SK-N-SH (cell line): ENCODE data around the gene VDR.

Source experiments
- CTCF ChIP-seq: fragments of 200-600 bp; sonication (generic); IDR thresholded peaks from 2 replicates; pipeline ENCODE4 v1.6.1; 2017; ENCODE audit warnings: antibody characterized with exemption, mild to moderate bottlenecking, moderate library complexity
- ELF1 ChIP-seq: IDR thresholded peaks from 2 replicates; pipeline ENCODE4 v1.4.0; 2012
- GABPA ChIP-seq: IDR thresholded peaks from 2 replicates; pipeline ENCODE4 v1.4.0; 2012; ENCODE audit warnings: low read depth, mild to moderate bottlenecking
- IRF3 ChIP-seq: fragments of 150-350 bp; IDR thresholded peaks from 2 replicates; pipeline ENCODE4 v1.6.1; 2016; ENCODE audit warnings: mild to moderate bottlenecking, low read depth, low read length
- SMC3 ChIP-seq: IDR thresholded peaks from 2 replicates; pipeline ENCODE4 v1.6.1; 2012; ENCODE audit warnings: low read depth, low read length, improper control_type of control experiment
- ZBTB33 ChIP-seq: IDR thresholded peaks from 2 replicates; pipeline ENCODE4 v1.4.0; 2012; ENCODE audit warnings: low read depth, borderline replicate concordance

DNA sequence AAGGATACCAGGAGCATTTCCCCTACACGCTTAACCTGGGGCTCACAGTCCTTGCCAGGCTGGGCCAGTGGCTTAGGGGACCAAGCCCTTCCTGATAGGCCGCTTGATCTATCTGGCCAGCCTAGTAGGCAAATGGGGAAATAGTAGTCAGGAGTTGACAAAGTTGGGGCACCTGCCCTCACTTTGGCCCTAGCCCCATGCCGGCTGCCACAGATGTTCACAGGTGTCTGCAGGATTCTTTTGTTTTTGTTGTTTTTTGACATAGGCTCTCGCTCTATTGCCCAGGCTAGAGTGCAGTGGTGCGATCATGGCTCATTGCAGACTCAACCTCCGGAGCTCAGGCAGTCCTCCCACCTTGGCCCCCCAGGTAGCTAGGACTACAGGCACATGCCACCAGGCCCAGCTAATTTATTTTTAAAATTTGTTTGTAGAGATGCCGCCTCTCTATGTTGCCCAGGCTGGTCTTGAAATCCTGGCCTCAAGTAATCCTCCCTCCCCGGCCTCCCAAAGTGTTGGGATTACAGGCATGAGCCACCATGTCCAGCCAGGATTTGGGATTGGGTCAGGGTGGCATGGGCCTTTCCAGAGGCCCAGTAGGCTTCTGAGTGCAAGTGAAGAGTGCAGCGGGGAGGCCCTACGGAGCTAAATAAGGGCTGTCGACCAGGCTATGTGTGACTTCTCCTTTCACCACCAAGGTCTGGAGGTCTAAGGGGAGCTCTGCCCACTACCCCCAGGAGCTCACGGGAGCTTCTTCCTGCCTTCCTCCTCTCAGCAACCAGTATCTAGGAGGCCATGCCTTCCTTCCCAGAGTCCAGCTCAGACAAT is 69.6 kb downstream of the VDR start:
- no peak for TF ChIP-seq CTCF
- no peak for TF ChIP-seq SMC3
- TF ChIP-seq GABPA: no peak
- TF ChIP-seq ELF1: no peak
- no peak for TF ChIP-seq IRF3
- TF ChIP-seq ZBTB33: no peak
